Neutrophil (primary cell): ENCODE data around the gene ASXL1.

ENCODE experiments used
- H3K27ac ChIP-seq: fragments of 200-600 bp; sonication (generic); 2 replicates; pipeline ENCODE4 v1.5.1; 2016; ENCODE audit warnings: mild to moderate bottlenecking, moderate library complexity
- H3K27me3 ChIP-seq: fragments of 200-600 bp; sonication (generic); 2 replicates; pipeline ENCODE4 v1.6.0; 2016; ENCODE audit warnings: mild to moderate bottlenecking
- H3K36me3 ChIP-seq: fragments of 200-600 bp; sonication (generic); 2 replicates; pipeline ENCODE4 v1.5.1; 2017
- H3K4me1 ChIP-seq, 2 experiments: fragments of 200-600 bp in 1 of 2; sonication (generic) in 1 of 2; 1 replicate in 1 of 2; 2 replicates in 1 of 2; pipeline versions ENCODE4 v1.5.1 to v1.6.1; 2013 to 2016; ENCODE audit warnings: low read depth in 1 of 2, low read length in 1 of 2, mild to moderate bottlenecking in 1 of 2, moderate library complexity in 1 of 2; ENCODE audit not compliant: control insufficient read depth in 1 of 2, insufficient read depth in 1 of 2
- H3K4me3 ChIP-seq, 2 experiments: fragments of 200-600 bp in 1 of 2; sonication (generic) in 1 of 2; 1 replicate in 1 of 2; 2 replicates in 1 of 2; pipeline ENCODE4 v1.5.1; 2013 to 2016; ENCODE audit warnings: low read depth in 1 of 2, low read length in 1 of 2, mild to moderate bottlenecking in 1 of 2, moderate library complexity in 1 of 2
- H3K9me3 ChIP-seq: fragments of 200-600 bp; sonication (generic); 2 replicates; pipeline ENCODE4 v1.5.1; 2016
- TF ChIP-seq, protein P1 (sequence below): fragments of 200-600 bp; sonication (generic); IDR thresholded peaks from 2 replicates; pipeline ENCODE4 v1.5.1; 2016; ENCODE audit warnings: antibody characterized with exemption

Gene ASXL1

DNA sequence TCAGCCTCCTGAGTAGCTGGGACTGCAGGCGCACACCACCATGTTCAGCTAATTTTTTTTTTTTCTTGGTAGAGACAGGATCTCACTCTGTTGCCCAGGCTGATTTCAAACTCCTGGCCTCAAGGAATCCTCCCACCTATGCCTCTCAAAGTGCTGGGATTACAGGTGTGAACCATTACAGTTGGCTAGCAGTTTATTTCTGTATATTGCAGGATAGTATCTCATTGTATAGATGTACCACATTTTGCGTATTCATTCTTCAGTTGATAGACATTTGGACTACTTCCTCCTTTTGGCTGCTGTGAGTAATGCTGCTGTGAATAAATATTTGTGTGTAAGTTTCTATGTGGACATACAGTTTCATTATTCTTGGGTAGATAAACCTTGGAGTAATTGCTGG lies 32.9 kb downstream of the ASXL1 start:
- no peaks in the 10 kb centered on the region for H3K27me3 ChIP-seq
- no peaks in the 10 kb centered on the region for H3K9me3 ChIP-seq
- H3K4me3 ChIP-seq = no peak overlapping the region
- TF ChIP-seq, protein P1, sequence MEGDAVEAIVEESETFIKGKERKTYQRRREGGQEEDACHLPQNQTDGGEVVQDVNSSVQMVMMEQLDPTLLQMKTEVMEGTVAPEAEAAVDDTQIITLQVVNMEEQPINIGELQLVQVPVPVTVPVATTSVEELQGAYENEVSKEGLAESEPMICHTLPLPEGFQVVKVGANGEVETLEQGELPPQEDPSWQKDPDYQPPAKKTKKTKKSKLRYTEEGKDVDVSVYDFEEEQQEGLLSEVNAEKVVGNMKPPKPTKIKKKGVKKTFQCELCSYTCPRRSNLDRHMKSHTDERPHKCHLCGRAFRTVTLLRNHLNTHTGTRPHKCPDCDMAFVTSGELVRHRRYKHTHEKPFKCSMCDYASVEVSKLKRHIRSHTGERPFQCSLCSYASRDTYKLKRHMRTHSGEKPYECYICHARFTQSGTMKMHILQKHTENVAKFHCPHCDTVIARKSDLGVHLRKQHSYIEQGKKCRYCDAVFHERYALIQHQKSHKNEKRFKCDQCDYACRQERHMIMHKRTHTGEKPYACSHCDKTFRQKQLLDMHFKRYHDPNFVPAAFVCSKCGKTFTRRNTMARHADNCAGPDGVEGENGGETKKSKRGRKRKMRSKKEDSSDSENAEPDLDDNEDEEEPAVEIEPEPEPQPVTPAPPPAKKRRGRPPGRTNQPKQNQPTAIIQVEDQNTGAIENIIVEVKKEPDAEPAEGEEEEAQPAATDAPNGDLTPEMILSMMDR = no peak
- H3K4me1 ChIP-seq = no peaks in the 10 kb centered on the region
- peak overlapping the region; percentile 11 for H3K27ac ChIP-seq
- H3K36me3 ChIP-seq = no peaks in the 10 kb centered on the region

DNA sequence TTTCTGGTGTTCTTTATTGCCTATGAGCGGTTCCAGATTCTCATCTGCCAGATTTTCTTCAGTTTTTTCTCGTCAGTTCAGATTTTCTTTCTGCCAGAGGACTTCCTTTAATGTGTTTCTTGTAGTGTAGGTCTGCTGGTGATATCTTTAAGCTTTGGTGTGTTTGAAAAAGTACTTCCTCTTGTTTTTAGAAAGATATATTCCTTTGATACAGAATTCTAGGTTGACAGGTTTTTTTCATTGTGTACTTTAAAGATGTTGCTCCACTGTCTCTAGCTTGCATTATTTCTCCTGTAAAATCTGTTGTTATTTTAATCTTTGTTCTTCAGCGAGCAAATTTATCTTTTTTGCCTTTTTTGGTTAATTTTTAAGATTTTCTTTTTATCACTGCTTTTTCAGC lies 36.9 kb downstream of the ASXL1 start:
- Histone ChIP-seq H3K36me3 (no peaks in the 10 kb centered on the region), H3K4me1 (no peaks in the 10 kb centered on the region), H3K27ac (no peak overlapping the region), H3K9me3 (no peaks in the 10 kb centered on the region), H3K4me3 (no peak overlapping the region), H3K27me3 (no peaks in the 10 kb centered on the region)
- TF ChIP-seq, protein P1 = no peak

DNA sequence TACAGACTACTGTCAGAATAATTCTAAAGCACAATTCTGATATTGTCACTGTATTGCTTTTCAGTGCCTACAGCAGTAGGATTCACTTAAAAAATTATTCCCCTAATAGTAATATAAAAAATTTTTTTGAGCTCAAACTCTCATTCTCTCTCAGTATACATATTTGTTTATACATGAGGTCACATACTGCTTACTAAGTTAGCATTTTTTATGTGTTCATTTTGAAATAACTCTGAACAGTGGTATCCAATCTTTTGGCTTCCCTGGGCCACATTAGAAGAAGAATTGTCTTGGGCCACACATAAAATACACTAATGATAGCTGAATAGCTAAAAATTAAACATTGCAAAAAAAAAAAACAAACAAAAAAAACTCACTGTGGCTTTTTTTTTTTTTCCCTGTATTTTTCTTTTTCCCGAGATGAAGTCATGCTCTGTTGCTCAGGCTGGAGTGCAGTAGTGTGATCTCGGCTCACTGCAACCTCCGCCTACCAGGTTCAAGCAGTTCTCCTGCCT lies 38.6 kb downstream of the ASXL1 start:
- H3K4me1 ChIP-seq = no peaks in the 10 kb centered on the region
- H3K36me3 ChIP-seq = no peaks in the 10 kb centered on the region
- H3K4me3 ChIP-seq = no peak overlapping the region
- no peak overlapping the region for H3K27ac ChIP-seq
- TF ChIP-seq, protein P1 = no peak
- no peaks in the 10 kb centered on the region for H3K9me3 ChIP-seq
- H3K27me3 ChIP-seq = no peaks in the 10 kb centered on the region

DNA sequence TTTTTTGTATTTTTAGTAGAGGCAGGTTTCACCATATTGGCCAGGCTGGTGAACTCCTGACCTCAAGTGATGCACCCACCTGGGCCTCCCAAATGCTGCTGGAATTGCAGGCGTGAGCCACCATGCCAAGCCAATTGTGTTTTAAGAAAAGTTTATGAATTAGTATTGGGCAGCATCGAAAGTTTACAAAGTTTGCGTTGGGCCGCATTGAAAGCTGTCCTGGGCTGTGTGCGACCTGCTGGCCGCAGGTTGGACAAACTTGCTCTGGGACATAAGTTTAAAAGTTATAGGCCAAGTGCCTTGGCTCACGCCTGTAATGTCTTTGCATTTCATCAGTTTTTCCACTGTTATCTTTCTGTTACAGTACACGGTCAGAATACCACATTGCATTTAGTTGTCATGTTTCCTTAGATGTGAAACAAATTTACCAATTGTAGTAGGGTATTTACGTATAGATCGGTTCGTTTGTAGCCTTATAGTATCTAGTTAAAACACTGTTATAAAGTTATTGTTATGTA lies 39.5 kb downstream of the ASXL1 start:
- TF ChIP-seq, protein P1 = no peak
- no peaks in the 10 kb centered on the region for H3K36me3 ChIP-seq
- H3K4me1 ChIP-seq = no peaks in the 10 kb centered on the region
- H3K27ac ChIP-seq = no peak overlapping the region
- H3K4me3 ChIP-seq = no peak overlapping the region
- no peaks in the 10 kb centered on the region for H3K9me3 ChIP-seq
- H3K27me3 ChIP-seq = no peaks in the 10 kb centered on the region

DNA sequence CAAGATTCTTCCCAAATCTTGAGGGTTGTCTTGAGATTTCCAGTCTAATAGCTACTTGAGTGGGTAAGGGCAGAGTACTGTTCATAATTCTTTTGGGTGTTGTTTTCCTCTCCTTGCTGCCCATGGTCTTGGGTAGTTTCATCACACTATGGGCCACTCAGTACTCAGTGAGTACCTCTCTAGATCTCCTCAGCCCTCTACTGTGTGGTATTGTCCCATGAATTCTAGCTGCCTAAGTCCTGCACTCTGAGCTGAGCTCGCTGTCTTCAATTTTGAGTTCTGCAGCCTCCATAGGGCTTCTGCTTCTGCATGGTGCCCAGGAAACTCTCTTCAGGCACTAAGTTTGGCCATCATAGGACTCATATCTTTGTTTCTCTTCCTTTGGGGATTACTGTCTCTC lies 42.3 kb downstream of the ASXL1 start:
- H3K36me3 ChIP-seq = no peaks in the 10 kb centered on the region
- H3K4me1 ChIP-seq = no peaks in the 10 kb centered on the region
- H3K27ac ChIP-seq = no peak overlapping the region
- no peak overlapping the region for H3K4me3 ChIP-seq
- H3K9me3 ChIP-seq = no peaks in the 10 kb centered on the region
- TF ChIP-seq, protein P1 = no peak
- H3K27me3 ChIP-seq = no peaks in the 10 kb centered on the region

DNA sequence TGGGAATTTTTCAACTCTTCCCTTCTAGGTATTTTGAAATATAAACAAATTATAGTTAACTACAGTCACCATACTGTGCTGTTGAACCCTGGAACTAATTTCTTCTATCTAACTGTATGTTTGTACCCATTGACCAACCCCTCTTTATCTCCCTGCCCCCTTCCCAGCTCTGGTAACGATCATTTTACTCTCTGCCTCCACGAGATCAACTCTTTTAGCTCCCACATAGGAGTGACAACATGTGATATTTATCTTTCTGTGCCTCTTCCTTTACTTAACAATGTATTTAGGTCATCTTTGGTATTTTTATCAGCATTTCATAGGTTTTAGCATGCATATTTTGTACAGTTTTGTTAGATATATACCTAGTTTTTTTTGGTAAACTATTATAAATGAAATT lies 45.9 kb downstream of the ASXL1 start:
- TF ChIP-seq, protein P1 = no peak
- Histone ChIP-seq H3K27me3 (no peaks in the 10 kb centered on the region), H3K4me1 (no peaks in the 10 kb centered on the region), H3K36me3 (peaks cover 7% of the 10 kb centered on the region), H3K9me3 (no peaks in the 10 kb centered on the region), H3K4me3 (no peak overlapping the region), H3K27ac (no peak overlapping the region)
